ENCODE measurements around the gene PON3. TPM values are rescaled to one million over a fixed set of nuclear protein-coding genes. Genes with fewer than 3 reads are reported as not detected.

Gene PON3
- total RNA-seq, 1 donor from 2014 or later: not detected

GRCh38 chr7:95407751-95408150 is 11.6 kb upstream of the PON3 start:
- H3K27me3 Mint-ChIP-seq (ENCODE audit: low read depth, unreplicated experiment): no peaks in the 10 kb centered on the region
- H3K4me3 ChIP-seq (ENCODE audit: insufficient read depth, low read depth, low read length): no peak overlapping the region
- H3K36me3 Mint-ChIP-seq (ENCODE audit: low read depth, unreplicated experiment): peaks cover 20% of the 10 kb centered on the region

DNA sequence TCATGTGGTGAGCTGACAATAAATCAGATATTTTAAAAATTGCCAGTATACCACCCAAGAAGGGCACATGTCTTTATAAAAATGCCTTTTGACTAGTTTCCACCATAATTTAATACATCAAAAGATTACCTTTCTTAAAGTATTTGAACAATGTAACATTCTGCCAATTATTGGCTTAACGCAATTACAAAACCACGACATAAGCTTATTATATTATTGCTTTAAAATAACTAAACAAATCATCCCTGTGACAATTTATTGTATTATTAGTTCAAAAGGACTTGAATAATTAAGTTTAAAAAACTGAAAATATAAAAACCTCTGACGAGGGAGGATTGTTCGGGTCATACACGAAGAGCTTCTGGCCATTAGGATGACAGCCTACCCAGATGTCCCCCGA is 9.6 kb upstream of the PON3 start:
- Histone ChIP-seq H3K9ac (ENCODE audit: low read length) (no peak overlapping the region), H3K4me1 (ENCODE audit: insufficient read depth, low read length) (no peaks in the 10 kb centered on the region), H3K9me3 (ENCODE audit: insufficient read depth, low read depth, low read length) (no peaks in the 10 kb centered on the region), H3K27me3 (ENCODE audit: insufficient read depth, low read length) (no peaks in the 10 kb centered on the region), H3K79me2 (ENCODE audit: insufficient read depth, low read length) (no peaks in the 10 kb centered on the region), H2AFZ (ENCODE audit: low read depth, low read length) (no peak overlapping the region), H3K4me2 (ENCODE audit: low read length) (no peak overlapping the region), H3K4me3 (ENCODE audit: insufficient read depth, low read depth, low read length) (no peak overlapping the region), H3K27ac (ENCODE audit: low read depth, low read length) (no peak overlapping the region), H4K20me1 (ENCODE audit: insufficient read depth, low read length) (no peaks in the 10 kb centered on the region), H3K36me3 (ENCODE audit: insufficient read depth, low read length) (peaks cover 31% of the 10 kb centered on the region)
- Mint-ChIP-seq H3K9me3 (ENCODE audit: unreplicated experiment) (no peaks in the 10 kb centered on the region), H3K36me3 (ENCODE audit: low read depth, unreplicated experiment) (peaks cover 14% of the 10 kb centered on the region), H3K27ac (ENCODE audit: unreplicated experiment) (no peak overlapping the region), H3K4me1 (ENCODE audit: low read depth, unreplicated experiment) (peaks cover 2% of the 10 kb centered on the region), H3K27me3 (ENCODE audit: low read depth, unreplicated experiment) (no peaks in the 10 kb centered on the region), H3K4me3 (ENCODE audit: unreplicated experiment) (no peak overlapping the region)
- TF ChIP-seq, protein P1, sequence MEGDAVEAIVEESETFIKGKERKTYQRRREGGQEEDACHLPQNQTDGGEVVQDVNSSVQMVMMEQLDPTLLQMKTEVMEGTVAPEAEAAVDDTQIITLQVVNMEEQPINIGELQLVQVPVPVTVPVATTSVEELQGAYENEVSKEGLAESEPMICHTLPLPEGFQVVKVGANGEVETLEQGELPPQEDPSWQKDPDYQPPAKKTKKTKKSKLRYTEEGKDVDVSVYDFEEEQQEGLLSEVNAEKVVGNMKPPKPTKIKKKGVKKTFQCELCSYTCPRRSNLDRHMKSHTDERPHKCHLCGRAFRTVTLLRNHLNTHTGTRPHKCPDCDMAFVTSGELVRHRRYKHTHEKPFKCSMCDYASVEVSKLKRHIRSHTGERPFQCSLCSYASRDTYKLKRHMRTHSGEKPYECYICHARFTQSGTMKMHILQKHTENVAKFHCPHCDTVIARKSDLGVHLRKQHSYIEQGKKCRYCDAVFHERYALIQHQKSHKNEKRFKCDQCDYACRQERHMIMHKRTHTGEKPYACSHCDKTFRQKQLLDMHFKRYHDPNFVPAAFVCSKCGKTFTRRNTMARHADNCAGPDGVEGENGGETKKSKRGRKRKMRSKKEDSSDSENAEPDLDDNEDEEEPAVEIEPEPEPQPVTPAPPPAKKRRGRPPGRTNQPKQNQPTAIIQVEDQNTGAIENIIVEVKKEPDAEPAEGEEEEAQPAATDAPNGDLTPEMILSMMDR (IDR thresholded peaks at IDR 0.05; ENCODE audit: insufficient read depth, low read depth, low read length): no peak
- TF ChIP-seq EZH2 (IDR thresholded peaks at IDR 0.05; ENCODE audit: insufficient read depth, low read length): no peak
- FAIRE-seq: no peak
- DNase-seq (ENCODE audit: low read depth): no peak

More at GRCh38 chr7:95407751-95408150, 11.6 kb upstream of the PON3 start:
- H3K9ac ChIP-seq (ENCODE audit: low read length): no peak overlapping the region
- Mint-ChIP-seq H3K9me3 (ENCODE audit: unreplicated experiment) (peaks cover 2% of the 10 kb centered on the region), H3K27ac (ENCODE audit: unreplicated experiment) (no peak overlapping the region), H3K4me3 (ENCODE audit: unreplicated experiment) (no peak overlapping the region), H3K4me1 (ENCODE audit: low read depth, unreplicated experiment) (peaks cover 6% of the 10 kb centered on the region)
- no peaks in the 10 kb centered on the region for H4K20me1 ChIP-seq (ENCODE audit: insufficient read depth, low read length)
- H3K4me1 ChIP-seq (ENCODE audit: insufficient read depth, low read length): no peaks in the 10 kb centered on the region
- peaks cover 39% of the 10 kb centered on the region for H3K36me3 ChIP-seq (ENCODE audit: insufficient read depth, low read length)
- FAIRE-seq (no peak), DNase-seq (ENCODE audit: low read depth) (no peak)
- H3K79me2 ChIP-seq (ENCODE audit: insufficient read depth, low read length): no peaks in the 10 kb centered on the region
- no peak overlapping the region for H3K27ac ChIP-seq (ENCODE audit: low read depth, low read length)
- no peaks in the 10 kb centered on the region for H3K9me3 ChIP-seq (ENCODE audit: insufficient read depth, low read depth, low read length)
- H3K4me2 ChIP-seq (ENCODE audit: low read length): no peak overlapping the region
- TF ChIP-seq EZH2 (IDR thresholded peaks at IDR 0.05; ENCODE audit: insufficient read depth, low read length): no peak
- TF ChIP-seq, protein P1 (IDR thresholded peaks at IDR 0.05; ENCODE audit: insufficient read depth, low read depth, low read length): no peak
- no peak overlapping the region for H2AFZ ChIP-seq (ENCODE audit: low read depth, low read length)
- H3K27me3 ChIP-seq (ENCODE audit: insufficient read depth, low read length): no peaks in the 10 kb centered on the region

DNA sequence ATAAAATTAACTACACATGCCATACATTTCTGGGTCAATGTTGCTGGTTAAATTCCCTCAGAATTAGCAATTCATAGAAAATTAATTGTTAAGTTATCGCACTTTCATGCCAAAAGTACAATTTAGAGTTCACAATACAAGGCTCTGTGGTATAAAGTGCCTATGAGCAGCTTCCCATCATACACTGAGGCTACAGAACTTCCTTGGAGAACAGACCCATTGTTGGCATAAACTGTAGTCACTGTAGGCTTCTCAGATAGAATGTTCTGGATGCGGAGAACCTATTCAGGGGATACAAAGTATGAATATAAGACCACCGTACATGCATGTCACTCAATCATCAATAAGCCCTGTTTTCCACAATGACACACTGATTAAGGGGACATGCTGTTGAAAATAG is 9.0 kb upstream of the PON3 start:
- TF ChIP-seq EZH2 (IDR thresholded peaks at IDR 0.05; ENCODE audit: insufficient read depth, low read length): no peak
- TF ChIP-seq, protein P1 (IDR thresholded peaks at IDR 0.05; ENCODE audit: insufficient read depth, low read depth, low read length): no peak
- no peaks in the 10 kb centered on the region for H3K79me2 ChIP-seq (ENCODE audit: insufficient read depth, low read length)
- no peaks in the 10 kb centered on the region for H3K27me3 Mint-ChIP-seq (ENCODE audit: low read depth, unreplicated experiment)
- peaks cover 31% of the 10 kb centered on the region for H3K36me3 ChIP-seq (ENCODE audit: insufficient read depth, low read length)
- H3K4me1 Mint-ChIP-seq (ENCODE audit: low read depth, unreplicated experiment): no peaks in the 10 kb centered on the region
- H2AFZ ChIP-seq (ENCODE audit: low read depth, low read length): no peak overlapping the region
- H3K36me3 Mint-ChIP-seq (ENCODE audit: low read depth, unreplicated experiment): peaks cover 14% of the 10 kb centered on the region
- no peaks in the 10 kb centered on the region for H4K20me1 ChIP-seq (ENCODE audit: insufficient read depth, low read length)
- no peaks in the 10 kb centered on the region for H3K4me1 ChIP-seq (ENCODE audit: insufficient read depth, low read length)
- no peak overlapping the region for H3K27ac Mint-ChIP-seq (ENCODE audit: unreplicated experiment)
- FAIRE-seq (no peak), DNase-seq (ENCODE audit: low read depth) (no peak)
- H3K9me3 Mint-ChIP-seq (ENCODE audit: unreplicated experiment): no peaks in the 10 kb centered on the region
- no peak overlapping the region for H3K4me3 ChIP-seq (ENCODE audit: insufficient read depth, low read depth, low read length)
- H3K9ac ChIP-seq (ENCODE audit: low read length): no peak overlapping the region
- H3K27ac ChIP-seq (ENCODE audit: low read depth, low read length): no peak overlapping the region
- H3K27me3 ChIP-seq (ENCODE audit: insufficient read depth, low read length): no peaks in the 10 kb centered on the region
- H3K4me3 Mint-ChIP-seq (ENCODE audit: unreplicated experiment): no peak overlapping the region
- no peaks in the 10 kb centered on the region for H3K9me3 ChIP-seq (ENCODE audit: insufficient read depth, low read depth, low read length)
- no peak overlapping the region for H3K4me2 ChIP-seq (ENCODE audit: low read length)
